Pancreas (tissue), 10 donors: ENCODE measurements around the gene APOC3. TPM values are rescaled to one million over a fixed set of nuclear protein-coding genes. Genes with fewer than 3 reads are reported as not detected.

Experiments used
- ATAC-seq, 4 donors: fragments of 200-7000 bp; cut with Tn5 transposase; one replicate each; pipeline versions ENCODE4 v1.8.0 to v1.9.1; 2020; ENCODE audit warnings: mild to moderate bottlenecking in 4 of 4, moderate library complexity in 4 of 4
- DNase-seq, 6 donors: peaks; one replicate each; pipeline ENCODE4 v3.0.0-alpha.2; 2020
- FAIRE-seq: peaks from 2 replicates; lab custom pipeline; 2012; peaks lifted over from hg19 to GRCh38; lab: Jason Lieb, UNC
- H3K27ac ChIP-seq, 4 donors: fragments of 200-600 bp; sonication (generic); 1 replicate in 3 of 4; 2 replicates in 1 of 4; pipeline versions ENCODE4 v1.5.0 to v1.8.0; 2020
- H3K27me3 ChIP-seq, 4 donors: fragments of 200-600 bp; one replicate each; pipeline ENCODE4 v1.8.0; 2021
- H3K36me3 ChIP-seq, 3 donors: fragments of 200-600 bp; sonication (generic) in 1 of 3; one replicate each; pipeline versions ENCODE4 v1.5.0 to v1.8.0; 2020 to 2021
- H3K4me1 ChIP-seq, 3 donors: fragments of 200-600 bp; one replicate each; pipeline ENCODE4 v1.8.0; 2021
- H3K4me3 ChIP-seq, 4 donors: fragments of 200-600 bp; sonication (generic) in 2 of 4; one replicate each; pipeline versions ENCODE4 v1.5.0 to v1.8.0; 2020 to 2021
- H3K9me3 ChIP-seq, 4 donors: fragments of 200-600 bp; one replicate each; pipeline ENCODE4 v1.8.0; 2021
- WGBS, 2 donors: extraction: QIAGEN DNeasy Blood & Tissue Kit; methylation state at CpG; one replicate each; pipeline ENCODE4 v1.1.7; 2013; 5-methylcytosine and 5-hydroxymethylcytosine counted together
- intact Hi-C, 3 donors: fragments of 100-400 bp; cut with DNase I; formaldehyde crosslinking; loops; one replicate each; pipeline versions ENCODE4 v1.11.1 to v1.14.2; 2022
- polyA plus RNA-seq, 2 donors: library from polyadenylated mRNA; stranded (reverse); fragments of 200-250 nt; gene quantifications; one replicate each; pipeline ENCODE4 v1.2.3, GENCODE V29; 2013
- total RNA-seq, 6 donors: library from RNA; stranded (reverse); fragmentation: NEBNext Ultra II Directional in 4 of 6; extraction: Animal tissue kit (Norgen Biotek cat#: 25700) in 4 of 6; gene quantifications; one replicate each; pipeline versions ENCODE4 v1.2.1 to v1.2.4, GENCODE V29; 2021 to 2023
- TF ChIP-seq, protein P1 (sequence below), 4 donors: fragments of 200-600 bp; sonication (generic) in 3 of 4; IDR thresholded peaks; one replicate each; pipeline versions ENCODE4 v1.5.0 to v1.8.0; 2021; ENCODE audit warnings: antibody characterized with exemption in 4 of 4
- donor health status: healthy with polysubstance abuse.
- donor health status: DM: no; HTN: no; CAD: no; lungs with moderate emphysema.
- donor health status: DM: no; HTN: no; CAD: no.
- donor health status: control.
- donor health status: control.
- donor health status: Bipolar disorder and iron deficiency.
- donor health status: DM: yes; HTN: yes; CAD: no.
- donor health status: DM: no; HTN: no; CAD: no.
- donor health status: DM: no; HTN: no; CAD: no.
- donor health status: DM: yes; HTN: yes; CAD: no.

APOC3 gene
- total and polyA plus RNA-seq, 8 donors = 2.9 to 3.7 TPM; not detected in 6

DNA sequence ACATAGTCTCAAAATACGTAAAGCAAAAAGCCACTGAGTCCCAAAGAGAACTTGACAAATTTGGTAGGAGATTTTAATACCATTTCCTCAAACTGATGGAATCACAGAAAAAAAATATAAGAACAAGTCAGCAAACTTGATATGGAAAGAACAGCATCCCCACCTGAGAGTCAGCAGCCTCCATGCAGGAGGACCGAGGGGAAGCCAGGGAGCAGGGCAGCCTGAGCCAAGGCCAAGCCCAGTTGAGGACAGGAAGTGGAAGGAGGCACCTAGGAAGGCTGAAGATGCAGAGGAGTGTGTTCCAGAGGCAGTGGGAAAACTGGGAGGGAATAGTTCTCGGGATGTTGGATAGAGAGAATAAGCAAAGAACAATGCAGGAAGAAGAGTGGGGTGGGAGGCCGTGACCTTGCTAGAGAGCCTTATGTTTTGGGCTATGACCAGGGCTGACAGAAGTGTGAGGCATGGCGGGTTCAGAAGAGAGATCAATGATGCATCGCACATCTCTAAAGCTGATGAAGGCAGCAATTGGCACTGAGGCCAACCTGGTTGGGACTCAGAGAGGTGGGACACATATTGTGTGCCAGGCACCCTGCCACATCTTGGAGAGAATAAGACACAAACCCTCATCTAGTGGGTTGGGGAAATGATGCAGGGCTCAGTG lies 22.0 kb upstream of the APOC3 start:
- no peaks in the 10 kb centered on the region for H3K36me3 ChIP-seq
- H3K4me3 ChIP-seq = no peak overlapping the region
- intact Hi-C loops = no loop called here
- DNase-seq = peak in 3 of 6 donors; percentile 50 to 69 (median 65)
- peaks cover 15 to 39% (median 17%) of the 10 kb centered on the region in 3 donors for H3K4me1 ChIP-seq
- H3K27me3 ChIP-seq = no peaks in the 10 kb centered on the region
- ATAC-seq = peak in 1 of 4 donors; percentile 0
- TF ChIP-seq, protein P1, sequence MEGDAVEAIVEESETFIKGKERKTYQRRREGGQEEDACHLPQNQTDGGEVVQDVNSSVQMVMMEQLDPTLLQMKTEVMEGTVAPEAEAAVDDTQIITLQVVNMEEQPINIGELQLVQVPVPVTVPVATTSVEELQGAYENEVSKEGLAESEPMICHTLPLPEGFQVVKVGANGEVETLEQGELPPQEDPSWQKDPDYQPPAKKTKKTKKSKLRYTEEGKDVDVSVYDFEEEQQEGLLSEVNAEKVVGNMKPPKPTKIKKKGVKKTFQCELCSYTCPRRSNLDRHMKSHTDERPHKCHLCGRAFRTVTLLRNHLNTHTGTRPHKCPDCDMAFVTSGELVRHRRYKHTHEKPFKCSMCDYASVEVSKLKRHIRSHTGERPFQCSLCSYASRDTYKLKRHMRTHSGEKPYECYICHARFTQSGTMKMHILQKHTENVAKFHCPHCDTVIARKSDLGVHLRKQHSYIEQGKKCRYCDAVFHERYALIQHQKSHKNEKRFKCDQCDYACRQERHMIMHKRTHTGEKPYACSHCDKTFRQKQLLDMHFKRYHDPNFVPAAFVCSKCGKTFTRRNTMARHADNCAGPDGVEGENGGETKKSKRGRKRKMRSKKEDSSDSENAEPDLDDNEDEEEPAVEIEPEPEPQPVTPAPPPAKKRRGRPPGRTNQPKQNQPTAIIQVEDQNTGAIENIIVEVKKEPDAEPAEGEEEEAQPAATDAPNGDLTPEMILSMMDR (IDR thresholded peaks at IDR 0.05) = no peak
- 56 to 61% methylated on average over 6 of the region's 6 CpGs for WGBS, 2 donors
- H3K27ac ChIP-seq = peak overlapping the region in 2 of 4 donors; percentile 39 to 77
- no peaks in the 10 kb centered on the region for H3K9me3 ChIP-seq
- FAIRE-seq = no peak

DNA sequence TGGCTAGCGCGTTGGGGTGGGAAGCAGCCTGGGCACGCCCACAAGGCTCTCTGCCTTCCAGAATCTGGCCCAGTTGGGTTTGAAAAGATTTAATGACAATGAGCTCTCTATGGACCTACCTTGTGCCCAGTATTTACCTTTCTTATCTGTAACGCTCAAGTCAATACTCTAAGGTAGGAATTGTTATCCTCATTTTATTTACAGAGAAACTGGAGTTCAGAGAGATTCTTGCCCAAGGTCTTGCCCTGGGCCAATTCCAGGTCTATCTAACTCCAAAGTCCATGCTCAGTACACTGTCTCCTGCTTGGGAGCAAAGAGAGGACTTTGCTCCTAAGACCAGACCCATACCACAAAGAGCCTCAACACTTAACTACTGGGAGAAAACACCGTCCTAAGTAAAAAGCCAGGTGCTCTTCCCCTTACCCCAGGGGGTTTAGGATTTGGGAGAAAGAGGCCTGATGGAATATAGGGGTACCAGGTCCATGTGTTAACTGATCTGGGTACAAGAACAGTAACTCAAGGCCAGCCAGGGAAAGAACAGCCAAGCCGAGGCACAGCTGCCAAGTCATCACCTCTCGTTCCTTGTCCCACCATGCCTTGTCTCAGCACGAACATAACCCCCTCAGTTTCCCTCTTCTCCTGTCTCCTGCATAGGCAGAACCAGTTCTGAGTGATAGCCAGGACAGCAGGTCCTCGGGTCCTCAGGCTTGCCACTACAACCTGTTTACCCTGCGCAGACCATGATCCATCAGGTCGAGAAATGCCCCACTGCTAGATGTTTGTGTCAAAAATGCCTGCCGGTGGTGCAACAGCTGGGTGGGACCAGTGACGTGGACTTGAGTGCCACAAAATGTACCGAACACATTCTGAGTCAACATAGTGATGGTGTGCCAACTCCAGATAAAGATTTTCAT lies 21.2 kb upstream of the APOC3 start:
- Histone ChIP-seq H3K4me1 (peaks cover 15 to 39% (median 17%) of the 10 kb centered on the region in 3 donors), H3K27me3 (no peaks in the 10 kb centered on the region), H3K9me3 (no peaks in the 10 kb centered on the region), H3K4me3 (no peak overlapping the region), H3K36me3 (no peaks in the 10 kb centered on the region), H3K27ac (peak overlapping the region; percentile 39 to 77 (median 70))
- ATAC-seq (peak; percentile 86 to 95 (median 88)), DNase-seq (peak in 5 of 6 donors; percentile 73 to 79 (median 77)), FAIRE-seq (no peak)
- intact Hi-C loops = no loop called here
- TF ChIP-seq, protein P1 (IDR thresholded peaks at IDR 0.05) = no peak
- WGBS, 2 donors = 18% methylated on average over 14 of the region's 14 CpGs

DNA sequence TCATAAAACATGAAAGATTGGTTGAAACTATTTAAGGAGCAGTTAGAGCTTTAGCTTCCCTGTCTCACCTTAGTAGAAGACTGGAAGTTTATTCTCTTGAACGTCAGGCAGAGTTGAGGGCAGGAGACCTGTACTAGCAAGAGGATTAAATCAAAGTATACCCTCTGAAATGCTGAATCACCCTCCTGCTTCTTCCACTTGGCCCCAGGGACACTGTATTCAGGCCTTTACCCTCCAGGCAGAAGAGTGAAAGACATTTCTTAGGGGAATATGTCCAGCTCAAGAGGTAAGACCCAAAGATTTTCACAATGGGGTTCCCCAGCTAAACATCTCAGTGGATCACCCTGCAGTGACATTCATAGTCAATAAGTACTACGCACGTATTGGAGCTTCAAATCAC lies 18.5 kb upstream of the APOC3 start:
- TF ChIP-seq, protein P1 (IDR thresholded peaks at IDR 0.05) = no peak
- Histone ChIP-seq H3K4me3 (no peak overlapping the region), H3K36me3 (no peaks in the 10 kb centered on the region), H3K4me1 (peaks cover 15 to 34% (median 17%) of the 10 kb centered on the region in 3 donors), H3K27me3 (no peaks in the 10 kb centered on the region), H3K9me3 (no peaks in the 10 kb centered on the region), H3K27ac (no peak overlapping the region)
- FAIRE-seq = no peak
- DNase-seq = no peak
- no peak for ATAC-seq
- WGBS, 2 donors = 80 to 91% methylated on average over 3 of the region's 3 CpGs
- intact Hi-C loops = no loop called here

DNA sequence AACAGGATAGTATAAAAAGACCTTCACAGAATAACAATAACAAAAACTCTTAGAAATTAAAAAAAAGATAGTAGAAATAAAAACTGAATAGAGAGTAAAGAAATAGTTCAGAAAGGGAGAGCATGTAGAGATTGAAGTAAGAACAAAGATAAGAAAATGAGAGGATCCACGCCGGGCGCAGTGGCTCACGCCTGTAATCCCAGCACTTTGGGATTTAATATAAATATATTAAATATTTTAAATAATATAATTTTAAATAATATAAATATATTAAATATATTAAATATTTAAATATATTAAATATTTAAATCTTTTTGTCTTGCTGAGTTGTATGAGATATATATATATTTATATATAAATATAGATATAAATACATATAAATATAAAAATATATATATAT lies 17.6 kb upstream of the APOC3 start:
- ATAC-seq (no peak), DNase-seq (no peak), FAIRE-seq (peak; percentile 99)
- Histone ChIP-seq H3K36me3 (no peaks in the 10 kb centered on the region), H3K27me3 (no peaks in the 10 kb centered on the region), H3K9me3 (no peaks in the 10 kb centered on the region), H3K4me1 (peaks cover 15 to 30% (median 17%) of the 10 kb centered on the region in 3 donors), H3K4me3 (no peak overlapping the region), H3K27ac (no peak overlapping the region)
- TF ChIP-seq, protein P1 (IDR thresholded peaks at IDR 0.05) = no peak
- 95 to 100% methylated on average over 4 of the region's 4 CpGs for WGBS, 2 donors
- intact Hi-C loops = no loop called here
